H1 (cell line): Measurements from ENCODE around the gene IL21. TPM values are rescaled to one million over a fixed set of nuclear protein-coding genes. Genes with fewer than 3 reads are reported as not detected.

Source experiments
- CTCF ChIA-PET: fragments of 300-600 bp; sonication (Branson Sonifier 250); formaldehyde crosslinking; loops from one replicate; lab custom pipeline; 2021; ENCODE audit not compliant: partially characterized antibody; lab: Charles Lee
- POLR2A ChIA-PET: fragments of 300-600 bp; sonication (Branson Sonifier 250); formaldehyde crosslinking; loops from one replicate; lab custom pipeline; 2021; ENCODE audit warnings: inconsistent platforms; ENCODE audit not compliant: partially characterized antibody; lab: Charles Lee
- DNase-seq, 2 experiments: peaks; one replicate each; pipeline versions ENCODE4 v3.0.0 to v3.0.0-alpha.2; 2010 to 2022; ENCODE audit warnings: low spot score in 2 of 2, low read depth in 1 of 2, mixed read lengths in 1 of 2
- FAIRE-seq: peaks from 2 replicates; lab custom pipeline; 2011; peaks lifted over from hg19 to GRCh38; lab: Jason Lieb, UNC
- H2AFZ ChIP-seq: 2 replicates; pipeline ENCODE4 v1.8.1; 2012; ENCODE audit warnings: low read length, inconsistent platforms
- H2AK5ac ChIP-seq: 2 replicates; pipeline ENCODE4 v1.6.1; 2013; ENCODE audit warnings: low read depth, low read length
- H2BK120ac ChIP-seq: replicated peaks from 2 replicates; pipeline ENCODE3; 2013; ENCODE audit warnings: low read depth, low read length, inconsistent platforms
- H2BK12ac ChIP-seq: 2 replicates; pipeline ENCODE4 v1.6.1; 2013; ENCODE audit warnings: low read depth, low read length
- H2BK15ac ChIP-seq: 2 replicates; pipeline ENCODE4 v1.6.1; 2013; ENCODE audit warnings: low read length
- H2BK20ac ChIP-seq: 2 replicates; pipeline ENCODE4 v1.6.1; 2013; ENCODE audit warnings: low read length
- H2BK5ac ChIP-seq: 2 replicates; pipeline ENCODE4 v1.6.1; 2013; ENCODE audit warnings: low read depth, low read length
- H3K14ac ChIP-seq: 2 replicates; pipeline ENCODE4 v1.6.1; 2013; ENCODE audit warnings: inconsistent platforms; ENCODE audit not compliant: insufficient read length
- H3K18ac ChIP-seq: 2 replicates; pipeline ENCODE4 v1.6.1; 2013; ENCODE audit warnings: low read length; ENCODE audit errors: extremely low read depth
- H3K23ac ChIP-seq: 2 replicates; pipeline ENCODE4 v1.6.1; 2013; ENCODE audit warnings: inconsistent platforms; ENCODE audit not compliant: insufficient read length
- H3K23me2 ChIP-seq: 2 replicates; pipeline ENCODE4 v1.6.1; 2013; ENCODE audit warnings: low read depth, low read length
- H3K27ac ChIP-seq: 2 replicates; pipeline ENCODE4 v1.6.1; 2011; ENCODE audit warnings: low read depth, low read length, inconsistent platforms
- H3K27me3 ChIP-seq, 4 experiments: replicated peaks in 1 of 4; 1 replicate in 1 of 4; 2 replicates in 3 of 4; pipeline versions ENCODE4 v1.6.1 to v1.8.1; 2011 to 2013; ENCODE audit warnings: low read length in 3 of 4, mild to moderate bottlenecking in 3 of 4, inconsistent platforms in 2 of 4, mixed read lengths in 2 of 4, moderate library complexity in 1 of 4; ENCODE audit not compliant: control insufficient read depth in 3 of 4, insufficient read depth in 3 of 4; ENCODE audit errors: extremely low read depth in 1 of 4
- H3K36me3 ChIP-seq, 4 experiments: 2 replicates each; pipeline versions ENCODE4 v1.6.1 to v1.8.1; 2011 to 2013; ENCODE audit warnings: mild to moderate bottlenecking in 4 of 4, low read length in 3 of 4, moderate library complexity in 2 of 4, control low read depth in 1 of 4, inconsistent platforms in 1 of 4; ENCODE audit not compliant: insufficient read depth in 4 of 4, control insufficient read depth in 2 of 4
- H3K4ac ChIP-seq: replicated peaks from 2 replicates; pipeline ENCODE3; 2013; ENCODE audit warnings: low read length, low read depth, mixed read lengths, inconsistent platforms; ENCODE audit not compliant: insufficient read length
- H3K4me1 ChIP-seq, 4 experiments: replicated peaks in 1 of 4; 1 replicate in 1 of 4; 2 replicates in 3 of 4; pipeline versions ENCODE4 v1.6.1 to v1.8.1; 2011 to 2013; ENCODE audit warnings: low read length in 3 of 4, inconsistent platforms in 2 of 4, mixed read lengths in 1 of 4; ENCODE audit not compliant: insufficient read depth in 4 of 4, control insufficient read depth in 3 of 4
- H3K4me2 ChIP-seq, 2 experiments: 2 replicates each; pipeline versions ENCODE4 v1.6.1 to v1.8.1; 2011 to 2013; ENCODE audit warnings: low read depth in 2 of 2, low read length in 2 of 2, control low read depth in 1 of 2, inconsistent platforms in 1 of 2, mild to moderate bottlenecking in 1 of 2; ENCODE audit not compliant: insufficient read depth in 1 of 2
- H3K4me3 ChIP-seq, 4 experiments: fragments of 200-600, 300-600 bp in 1 of 4; sonication (generic), shearing (Covaris generic), sonication (Bioruptor Twin) in 1 of 4; 2 replicates each; pipeline versions ENCODE4 v1.5.1 to v1.8.1; 2011 to 2016; ENCODE audit warnings: low read length in 4 of 4, low read depth in 3 of 4, control low read depth in 2 of 4, inconsistent platforms in 2 of 4, mild to moderate bottlenecking in 2 of 4, mixed read lengths in 1 of 4, moderate library complexity in 1 of 4; ENCODE audit not compliant: insufficient read depth in 2 of 4; ENCODE audit errors: extremely low read depth in 1 of 4
- H3K56ac ChIP-seq: replicated peaks from 2 replicates; pipeline ENCODE3; 2013; ENCODE audit warnings: low read depth, mild to moderate bottlenecking, mixed read lengths, low read length, inconsistent platforms; ENCODE audit not compliant: insufficient read length
- H3K79me1 ChIP-seq: 2 replicates; pipeline ENCODE4 v1.6.1; 2013; ENCODE audit warnings: low read depth, low read length, control low read depth
- H3K79me2 ChIP-seq, 2 experiments: 2 replicates each; pipeline versions ENCODE4 v1.6.1 to v1.8.1; 2012 to 2013; ENCODE audit warnings: low read length in 2 of 2, mild to moderate bottlenecking in 2 of 2, inconsistent platforms in 1 of 2; ENCODE audit not compliant: insufficient read depth in 2 of 2, control insufficient read depth in 1 of 2
- H3K9ac ChIP-seq, 4 experiments: replicated peaks in 1 of 4; 1 replicate in 1 of 4; 2 replicates in 3 of 4; pipeline versions ENCODE4 v1.6.1 to v1.8.1; 2011 to 2013; ENCODE audit warnings: low read depth in 3 of 4, low read length in 3 of 4, control low read depth in 2 of 4, mild to moderate bottlenecking in 2 of 4, moderate library complexity in 2 of 4, inconsistent platforms in 1 of 4; ENCODE audit errors: extremely low read depth in 1 of 4
- H3K9me3 ChIP-seq, 2 experiments: 2 replicates each; pipeline versions ENCODE4 v1.6.1 to v1.8.1; 2012 to 2013; ENCODE audit warnings: mild to moderate bottlenecking in 2 of 2, moderate library complexity in 2 of 2, control low read depth in 1 of 2, inconsistent platforms in 1 of 2, low read depth in 1 of 2, low read length in 1 of 2, mixed read lengths in 1 of 2; ENCODE audit not compliant: insufficient read depth in 2 of 2
- H4K20me1 ChIP-seq, 2 experiments: replicated peaks in 1 of 2; 2 replicates each; pipeline versions ENCODE3 to v1.8.1; 2011 to 2013; ENCODE audit warnings: inconsistent platforms in 2 of 2, low read length in 2 of 2, mild to moderate bottlenecking in 1 of 2; ENCODE audit not compliant: insufficient read depth in 2 of 2, control insufficient read depth in 1 of 2
- H4K5ac ChIP-seq: 2 replicates; pipeline ENCODE4 v1.6.1; 2013; ENCODE audit warnings: low read length, low read depth, mixed read lengths, inconsistent platforms; ENCODE audit not compliant: insufficient read length
- H4K8ac ChIP-seq: 2 replicates; pipeline ENCODE4 v1.8.0; 2013; ENCODE audit warnings: mild to moderate bottlenecking, moderate library complexity, low read length, inconsistent platforms; ENCODE audit not compliant: insufficient read depth; ENCODE audit errors: extremely low read depth
- H4K91ac ChIP-seq: replicated peaks from 2 replicates; pipeline ENCODE3; 2013; ENCODE audit warnings: low read length, mixed read lengths, inconsistent platforms; ENCODE audit not compliant: insufficient read length
- BACH1 ChIP-seq: IDR thresholded peaks from 2 replicates; pipeline ENCODE4 v1.6.1; 2012; ENCODE audit warnings: low read length, improper control_type of control experiment
- CBX5 ChIP-seq: fragments of 300-800, 300-1000 bp; sonication (generic); IDR thresholded peaks from 2 replicates; pipeline ENCODE4 v1.7.1; 2016; ENCODE audit warnings: antibody characterized with exemption, low read length, low read depth
- FOSL1 ChIP-seq: IDR thresholded peaks from 2 replicates; pipeline ENCODE4 v1.6.1; 2011; ENCODE audit warnings: mild to moderate bottlenecking, low read depth, low read length, moderate library complexity; ENCODE audit not compliant: insufficient read depth
- JUND ChIP-seq: IDR thresholded peaks from 2 replicates; pipeline ENCODE4 v1.6.1; 2011; ENCODE audit warnings: mild to moderate bottlenecking, improper control_type of control experiment, low read length
- SIN3A ChIP-seq, 2 experiments: IDR thresholded peaks in 1 of 2; conservative IDR thresholded peaks in 1 of 2; 2 replicates each; pipeline ENCODE4 v1.6.1; 2011 to 2012; ENCODE audit warnings: low read length in 2 of 2, improper control_type of control experiment in 1 of 2, low read depth in 1 of 2, mild to moderate bottlenecking in 1 of 2
- WGBS, 2 experiments: shearing (Covaris generic) in 1 of 2; methylation state at CpG; one replicate each; pipeline versions ENCODE4 v1.1.6 to v1.1.7; 2013 to 2015; ENCODE audit warnings: low lambda C conversion rate in 2 of 2, mixed read lengths in 2 of 2, inconsistent platforms in 1 of 2, low coverage in 1 of 2, missing lambda C conversion rate in 1 of 2; ENCODE audit not compliant: insufficient replicate concordance in 2 of 2, insufficient coverage in 1 of 2, insufficient read length in 1 of 2; ENCODE audit errors: extremely low coverage in 1 of 2, missing lambda C conversion rate in 1 of 2; 5-methylcytosine and 5-hydroxymethylcytosine counted together
- polyA plus RNA-seq, 7 experiments: library from polyadenylated mRNA; depleted of rRNA in 3 of 7; stranded (reverse) in 5 of 7; unstranded in 2 of 7; fragments of >200 nt in 5 of 7; fragments of 200-250 nt in 2 of 7; gene quantifications; 1 replicate in 5 of 7; 2 replicates in 1 of 7; 4 replicates in 1 of 7; pipeline versions ENCODE4 v1.2.1 to v1.2.3, GENCODE V29; 2011 to 2013; ENCODE audit warnings: missing spikeins in 2 of 7, mixed read lengths in 2 of 7
- total RNA-seq: library from RNA; stranded (reverse); fragmentation: NEBNext Ultra II Directional; extraction: Animal tissue kit (Norgen Biotek cat#: 25700); gene quantifications from 2 replicates; pipeline ENCODE4 v1.2.1, GENCODE V29; 2021

IL21 gene
- total and polyA plus RNA-seq, 2 of the 8 experiments (the other 6 are each of a cell fraction or from before 2014, with no cell fraction given), result not detected

- no peaks in the 10 kb centered on the region for H4K20me1 ChIP-seq
- H3K56ac ChIP-seq, result no peak overlapping the region
- H4K8ac ChIP-seq, result no peak overlapping the region
- H3K9me3 ChIP-seq, result no peaks in the 10 kb centered on the region
- no peaks in the 10 kb centered on the region for H3K79me1 ChIP-seq
- H3K9ac ChIP-seq, result no peak overlapping the region
- H4K5ac ChIP-seq, result no peak overlapping the region
- no peak overlapping the region for H3K14ac ChIP-seq
- H3K79me2 ChIP-seq, result no peaks in the 10 kb centered on the region
- no peak overlapping the region for H2AK5ac ChIP-seq
- no peak overlapping the region for H3K4ac ChIP-seq
- H3K4me1 ChIP-seq, result no peaks in the 10 kb centered on the region
- no peaks in the 10 kb centered on the region for H3K23me2 ChIP-seq
- H2BK12ac ChIP-seq, result no peak overlapping the region
- H3K27ac ChIP-seq, result no peak overlapping the region
- no peak for FAIRE-seq
- no peak overlapping the region for H3K4me2 ChIP-seq
- H4K91ac ChIP-seq, result no peak overlapping the region
- no peak overlapping the region for H3K18ac ChIP-seq
- CTCF ChIA-PET, result no interaction called here
- H2AFZ ChIP-seq, result no peak overlapping the region
- WGBS, 2 experiments, result 93% methylated on average over 3 of the region's 3 CpGs; no CpG with 5 or more reads in 1 of the 2 experiments
- no peak overlapping the region for H2BK15ac ChIP-seq
- H2BK20ac ChIP-seq, result no peak overlapping the region
- DNase-seq, result no peak
- H3K23ac ChIP-seq, result no peak overlapping the region
- H2BK5ac ChIP-seq, result no peak overlapping the region
- no peaks in the 10 kb centered on the region for H3K36me3 ChIP-seq
- POLR2A ChIA-PET, result no interaction called here
- no peak overlapping the region for H3K4me3 ChIP-seq
- no peak for TF ChIP-seq CBX5
- TF ChIP-seq BACH1, result no peak
- TF ChIP-seq FOSL1, result no peak
- TF ChIP-seq JUND, result no peak
- no peak for TF ChIP-seq SIN3A (conservative IDR thresholded peaks at IDR 0.05 in 1 of 2, IDR thresholded peaks at IDR 0.05 in 1 of 2; ENCODE audit: low read depth in 1 of 2, low read length in 2 of 2)
- no peaks in the 10 kb centered on the region for H3K27me3 ChIP-seq
- no peak overlapping the region for H2BK120ac ChIP-seq
Measured at GRCh38 chr4:122647656-122648055, 26.8 kb upstream of the IL21 start.
